Stimulated activated CD8-positive, alpha-beta memory T cell treated with anti-CD3 and anti-CD28 coated beads, Interleukin-12 subunit alpha, Interleukin-12 subunit beta, amount 100 ng/mL, for 24 hours (primary cell): ENCODE measurements around the gene WFDC12.
"Not testable (repeated sequence)": the region's sequence is repeated elsewhere in the genome, so short reads cannot be mapped to it uniquely, and the experiment has no call there.

Experiments used
- DNase-seq: peaks from one replicate; pipeline ENCODE4 v3.0.0-alpha.2; 2020; ENCODE audit errors: extremely low read depth

WFDC12 gene

GRCh38 chr20:45124365-45124764, at the start of gene WFDC12:
WFDC12 (minus strand) TSS chr20:45124465; CDS start chr20:45124447, 18 bp downstream.
- DNase-seq, result no peak

GRCh38 chr20:45173522-45173921, 49.3 kb upstream of the WFDC12 start:
- DNase-seq, result no peak

- DNase-seq, result no peak
Measured at GRCh38 chr20:45164906-45165305, 40.6 kb upstream of the WFDC12 start.

- DNase-seq, result no peak
Measured at GRCh38 chr20:45163083-45163803, 39.0 kb upstream of the WFDC12 start.

GRCh38 chr20:45157962-45158361, 33.7 kb upstream of the WFDC12 start:
- DNase-seq, result no peak

GRCh38 chr20:45156713-45157112, 32.4 kb upstream of the WFDC12 start:
- no peak for DNase-seq

GRCh38 chr20:45154794-45155193, 30.5 kb upstream of the WFDC12 start:
- not testable (repeated sequence) for DNase-seq

- DNase-seq, result no peak
Measured at GRCh38 chr20:45154183-45154582, 29.9 kb upstream of the WFDC12 start.

GRCh38 chr20:45153752-45154151, 29.5 kb upstream of the WFDC12 start:
- no peak for DNase-seq

GRCh38 chr20:45153147-45153546, 28.9 kb upstream of the WFDC12 start:
- DNase-seq, result no peak

GRCh38 chr20:45152405-45152804, 28.1 kb upstream of the WFDC12 start:
- DNase-seq, result no peak

- no peak for DNase-seq
Measured at GRCh38 chr20:45149062-45149461, 24.8 kb upstream of the WFDC12 start.

GRCh38 chr20:45140836-45141235, 16.6 kb upstream of the WFDC12 start:
- no peak for DNase-seq

GRCh38 chr20:45139733-45140375, 15.6 kb upstream of the WFDC12 start:
- not testable (repeated sequence) for DNase-seq

- no peak for DNase-seq
Measured at GRCh38 chr20:45138561-45139300, 14.5 kb upstream of the WFDC12 start.

- DNase-seq, result no peak
Measured at GRCh38 chr20:45136911-45137310, 12.6 kb upstream of the WFDC12 start.

GRCh38 chr20:45128099-45128498, 3.8 kb upstream of the WFDC12 start:
- no peak for DNase-seq

- DNase-seq, result no peak
Measured at GRCh38 chr20:45121388-45121787, 2.9 kb downstream of the WFDC12 start.

- DNase-seq, result no peak
Measured at GRCh38 chr20:45119556-45120266, 4.6 kb downstream of the WFDC12 start.

GRCh38 chr20:45118028-45118427, 6.2 kb downstream of the WFDC12 start:
- no peak for DNase-seq

- no peak for DNase-seq
Measured at GRCh38 chr20:45117581-45117980, 6.7 kb downstream of the WFDC12 start.

GRCh38 chr20:45115829-45116228, 8.4 kb downstream of the WFDC12 start:
- no peak for DNase-seq
